Mesodermal cell (in vitro differentiated cells): ENCODE results near the gene YTHDF1.

ENCODE experiments used
- H3K27ac ChIP-seq: 2 replicates; pipeline ENCODE4 v1.7.0; 2013; ENCODE audit warnings: mild to moderate bottlenecking, low read depth, low read length, moderate library complexity; ENCODE audit not compliant: severe bottlenecking
- H3K36me3 ChIP-seq: 2 replicates; pipeline ENCODE4 v1.7.1; 2013; ENCODE audit warnings: mild to moderate bottlenecking, low read length, moderate library complexity; ENCODE audit not compliant: control insufficient read depth, insufficient read depth
- H3K4me1 ChIP-seq: one replicate; pipeline ENCODE4 v1.7.1; 2013; ENCODE audit warnings: mild to moderate bottlenecking, low read length; ENCODE audit not compliant: insufficient read depth, control insufficient read depth, poor library complexity, severe bottlenecking
- H3K4me3 ChIP-seq: 2 replicates; pipeline ENCODE4 v1.7.0; 2013; ENCODE audit warnings: low read length, control low read depth, mild to moderate bottlenecking; ENCODE audit not compliant: insufficient read depth, poor library complexity, severe bottlenecking; ENCODE audit errors: extremely low read depth
- H3K9me3 ChIP-seq: 2 replicates; pipeline ENCODE4 v1.7.1; 2013; ENCODE audit warnings: mild to moderate bottlenecking, low read length, moderate library complexity; ENCODE audit not compliant: control insufficient read depth
- WGBS, 2 experiments: methylation state at CpG; one replicate each; pipeline ENCODE4 v1.1.5; 2013; ENCODE audit warnings: missing lambda C conversion rate in 2 of 2; ENCODE audit not compliant: insufficient coverage in 2 of 2; 5-methylcytosine and 5-hydroxymethylcytosine counted together

YTHDF1 gene

DNA sequence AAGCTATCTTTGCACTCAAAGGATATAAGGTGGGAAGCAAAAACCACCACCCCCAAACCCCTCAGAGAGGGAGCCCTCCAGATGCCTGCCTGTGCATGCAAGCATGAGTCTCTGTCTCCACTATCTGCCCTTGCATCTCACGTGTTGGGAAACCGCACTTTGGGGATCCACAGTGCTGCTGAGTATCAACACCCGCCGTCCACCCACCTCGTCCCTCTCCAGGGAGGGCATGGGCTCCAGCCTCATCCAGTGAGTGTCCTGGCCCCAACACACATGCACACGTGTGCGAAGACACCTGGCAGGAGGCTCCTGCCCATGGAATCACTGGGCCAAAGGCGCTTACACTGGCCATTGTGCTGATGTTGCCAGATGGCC, 3.5 kb upstream of the YTHDF1 start:
- WGBS, 2 experiments: 89% methylated on average over 8 of the region's 8 CpGs
- H3K36me3 ChIP-seq: peaks cover 7% of the 10 kb centered on the region
- no peak overlapping the region for H3K4me3 ChIP-seq
- peaks cover 7% of the 10 kb centered on the region for H3K4me1 ChIP-seq
- no peaks in the 10 kb centered on the region for H3K9me3 ChIP-seq
- no peak overlapping the region for H3K27ac ChIP-seq

DNA sequence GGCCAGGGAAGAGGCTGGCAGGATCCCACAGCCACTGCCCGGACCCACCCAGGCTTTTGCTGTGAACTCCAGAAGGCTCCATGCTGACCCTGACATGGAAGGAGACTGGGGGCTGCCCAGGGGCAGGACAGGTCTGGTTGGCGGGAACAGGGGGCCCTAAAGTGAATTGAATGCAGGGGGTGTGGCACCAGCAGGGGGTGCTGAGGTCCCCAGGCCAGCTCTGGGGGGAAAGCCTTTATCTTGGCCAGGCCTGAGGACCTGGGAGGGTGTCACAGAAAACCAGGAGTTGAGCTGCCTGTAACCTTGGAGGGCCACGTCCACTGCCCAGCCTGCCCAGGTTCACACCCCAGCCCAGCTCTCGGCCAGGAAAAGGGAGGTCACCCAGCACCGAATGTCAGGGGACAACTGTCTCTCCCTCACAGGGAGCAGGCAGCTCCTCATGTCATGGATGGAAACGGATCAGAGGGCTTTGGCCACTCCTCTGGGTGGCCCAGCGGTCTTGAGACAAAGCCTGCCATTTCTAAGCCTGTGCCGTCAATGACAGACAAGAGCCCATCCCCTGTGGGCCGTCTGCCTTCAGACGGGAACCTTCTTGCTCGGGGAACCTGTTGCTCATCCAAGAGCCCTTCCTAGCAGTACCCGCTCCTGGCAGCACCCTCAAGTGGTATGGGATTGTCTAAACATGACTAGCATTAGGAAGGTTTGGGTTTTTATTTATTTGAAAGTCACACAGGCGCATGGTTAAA, 2.9 kb upstream of the YTHDF1 start:
- Histone ChIP-seq H3K4me1 (peaks cover 5% of the 10 kb centered on the region), H3K27ac (no peak overlapping the region), H3K4me3 (no peak overlapping the region), H3K36me3 (peaks cover 12% of the 10 kb centered on the region), H3K9me3 (no peaks in the 10 kb centered on the region)
- 84 to 86% methylated on average over 12 of the region's 13 CpGs for WGBS, 2 experiments

DNA sequence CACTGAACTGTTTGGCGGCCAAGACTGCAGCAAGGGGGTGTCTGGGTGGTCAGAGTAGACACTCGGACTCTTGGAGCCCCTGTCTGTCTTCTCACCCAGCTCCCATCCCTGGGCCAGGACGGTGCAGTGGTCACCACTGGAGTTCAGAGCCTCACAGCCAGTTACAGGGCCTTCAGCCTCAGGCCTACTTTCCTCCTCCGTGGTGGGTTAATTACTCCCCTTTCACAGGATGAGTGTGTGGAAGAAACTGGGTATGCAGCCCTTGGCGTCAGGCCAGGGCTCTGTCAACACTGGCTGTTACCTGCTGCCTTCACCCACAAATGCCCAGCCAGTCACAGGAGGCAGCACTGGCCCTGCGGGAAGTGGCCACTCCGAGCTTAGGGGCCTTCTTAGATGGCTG, 1.8 kb upstream of the YTHDF1 start:
- Histone ChIP-seq H3K27ac (no peak overlapping the region), H3K4me3 (no peak overlapping the region), H3K36me3 (peaks cover 23% of the 10 kb centered on the region), H3K9me3 (no peaks in the 10 kb centered on the region), H3K4me1 (peaks cover 15% of the 10 kb centered on the region)
- 92 to 93% methylated on average over 6 to 7 of the region's 7 CpGs for WGBS, 2 experiments

DNA sequence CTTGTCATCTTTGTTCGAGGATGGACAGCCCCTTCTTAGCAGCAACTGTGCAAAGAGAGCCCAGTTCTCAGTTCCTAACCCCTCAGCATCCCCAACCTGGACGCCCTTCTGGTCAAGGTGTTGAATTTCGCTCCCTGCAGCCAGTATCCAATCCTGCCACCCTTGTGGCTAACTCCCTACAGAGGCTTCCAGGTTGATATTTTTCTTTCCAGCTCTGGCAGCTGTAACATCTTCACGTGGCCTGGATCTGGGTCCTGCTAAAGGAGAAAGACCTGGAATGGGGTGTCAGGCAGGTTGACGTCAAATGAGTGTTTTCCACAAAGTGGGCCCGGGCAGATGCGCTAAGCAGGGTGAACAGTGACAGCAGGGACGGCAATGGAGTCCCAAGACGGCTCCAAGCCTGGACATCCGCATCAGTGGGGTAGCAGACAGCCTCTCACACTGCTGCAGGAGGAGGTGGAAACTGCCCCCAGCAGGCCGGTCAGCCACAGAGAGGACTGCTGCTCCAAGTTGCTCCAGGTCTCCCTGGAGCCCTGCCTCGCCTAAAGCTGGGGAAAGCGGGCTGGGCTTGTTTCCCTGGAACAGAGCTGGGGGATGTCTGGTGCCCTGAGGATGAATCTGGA, 1.0 kb upstream of the YTHDF1 start:
- peaks cover 16% of the 10 kb centered on the region for H3K4me1 ChIP-seq
- 80 to 84% methylated on average over 13 of the region's 13 CpGs for WGBS, 2 experiments
- H3K36me3 ChIP-seq: peaks cover 30% of the 10 kb centered on the region
- H3K27ac ChIP-seq: no peak overlapping the region
- peak overlapping the region; percentile 96 for H3K4me3 ChIP-seq
- no peaks in the 10 kb centered on the region for H3K9me3 ChIP-seq

DNA sequence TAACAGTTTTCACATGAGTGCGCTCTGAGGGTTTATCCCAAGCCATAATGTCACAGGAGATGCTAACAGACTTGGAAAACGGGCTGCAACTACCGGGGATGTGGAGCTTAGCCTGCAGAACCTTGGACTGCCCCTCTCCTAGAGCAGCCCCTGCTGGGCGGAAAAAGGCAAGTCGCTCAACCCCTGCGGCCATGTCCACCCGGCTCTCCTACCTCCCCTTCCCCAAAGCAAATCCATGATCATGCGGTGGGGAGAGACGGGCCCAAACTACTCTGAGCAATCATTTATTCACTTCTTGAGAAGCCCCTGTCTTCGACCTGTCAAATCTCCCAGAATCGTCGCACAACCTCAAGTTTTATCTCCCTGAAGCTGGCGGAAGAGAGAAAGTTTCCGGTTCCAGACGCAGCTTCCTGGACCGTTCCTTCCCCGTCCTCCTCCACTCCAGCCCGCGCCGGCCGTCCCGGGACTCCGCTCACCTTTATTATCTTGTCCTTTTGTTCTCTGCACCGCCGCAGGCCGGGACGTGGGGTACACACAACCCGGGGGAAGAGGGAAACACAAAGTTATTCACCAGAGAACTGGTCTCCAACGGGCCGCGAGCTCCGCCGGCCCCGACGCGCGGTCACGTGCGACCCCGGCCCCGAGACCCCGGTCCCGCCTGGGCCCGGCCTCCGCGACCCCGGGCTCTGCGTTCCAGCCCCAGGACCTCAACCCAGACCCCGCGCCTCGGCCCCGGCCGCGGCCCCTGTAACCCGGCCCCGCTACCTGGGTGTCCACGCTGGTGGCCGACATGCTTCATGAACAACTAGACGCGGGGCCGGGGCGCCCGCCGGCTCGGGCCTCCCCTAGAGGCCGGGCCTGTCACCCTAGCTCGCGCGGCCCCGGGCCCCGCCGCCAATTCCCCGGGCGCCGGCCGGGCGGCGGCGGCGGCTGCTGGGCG, 560 bp downstream of the YTHDF1 start:
- H3K36me3 ChIP-seq: peaks cover 46% of the 10 kb centered on the region
- H3K4me1 ChIP-seq: peaks cover 16% of the 10 kb centered on the region
- no peaks in the 10 kb centered on the region for H3K9me3 ChIP-seq
- 2 to 3% methylated on average over 52 to 76 of the region's 81 CpGs for whole genome bisulfite sequencing, 2 experiments
- H3K4me3 ChIP-seq: peak overlapping the region; percentile 96
- peak overlapping the region; percentile 78 for H3K27ac ChIP-seq

DNA sequence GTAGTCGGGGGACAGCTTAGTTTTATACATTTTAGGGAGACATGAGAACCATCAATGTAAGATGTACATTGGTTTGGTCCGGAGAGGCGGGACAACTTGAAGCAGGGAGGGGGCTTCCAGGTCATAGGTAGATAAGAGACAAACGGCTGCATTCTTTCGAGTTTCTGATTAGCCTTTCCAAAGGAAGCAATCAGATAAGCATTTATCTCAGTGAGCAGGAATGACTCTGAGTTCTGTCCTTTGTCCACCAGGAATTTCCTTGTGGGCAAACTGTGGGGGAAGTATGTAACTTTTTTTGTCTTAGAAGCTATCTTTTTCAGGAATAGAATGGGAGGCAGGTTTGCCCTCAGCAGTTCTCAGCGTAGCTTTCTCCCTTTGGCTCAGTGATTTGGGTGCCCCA, 1.4 kb downstream of the YTHDF1 start:
- H3K9me3 ChIP-seq: no peaks in the 10 kb centered on the region
- H3K4me1 ChIP-seq: peaks cover 16% of the 10 kb centered on the region
- H3K27ac ChIP-seq: peak overlapping the region; percentile 6
- 87 to 92% methylated on average over 3 to 6 of the region's 6 CpGs for WGBS, 2 experiments
- H3K36me3 ChIP-seq: peaks cover 55% of the 10 kb centered on the region
- H3K4me3 ChIP-seq: peak overlapping the region; percentile 96

DNA sequence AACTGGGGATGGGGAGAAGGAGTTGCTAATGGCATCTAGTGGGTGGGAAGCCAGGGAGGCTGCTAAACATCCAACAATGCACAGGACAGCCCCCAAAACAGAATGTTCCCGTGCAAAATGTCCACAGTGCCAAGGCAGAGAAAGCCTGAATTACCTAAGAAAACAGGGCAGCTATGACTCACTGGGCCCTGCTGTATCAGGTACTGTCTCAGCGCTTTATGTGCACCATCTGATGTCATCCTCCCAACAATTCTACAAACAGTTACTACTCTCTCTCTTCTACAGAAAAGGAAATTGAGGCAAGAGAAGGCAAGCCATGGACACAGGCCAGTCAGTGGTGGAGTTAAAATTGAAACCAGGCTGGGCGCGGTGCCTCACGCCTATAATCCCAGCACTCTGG, 3.1 kb downstream of the YTHDF1 start:
- Histone ChIP-seq H3K4me1 (peaks cover 16% of the 10 kb centered on the region), H3K9me3 (no peaks in the 10 kb centered on the region), H3K36me3 (peaks cover 72% of the 10 kb centered on the region), H3K4me3 (no peak overlapping the region), H3K27ac (no peak overlapping the region)
- 94% methylated on average over 2 to 4 of the region's 5 CpGs for WGBS, 2 experiments

DNA sequence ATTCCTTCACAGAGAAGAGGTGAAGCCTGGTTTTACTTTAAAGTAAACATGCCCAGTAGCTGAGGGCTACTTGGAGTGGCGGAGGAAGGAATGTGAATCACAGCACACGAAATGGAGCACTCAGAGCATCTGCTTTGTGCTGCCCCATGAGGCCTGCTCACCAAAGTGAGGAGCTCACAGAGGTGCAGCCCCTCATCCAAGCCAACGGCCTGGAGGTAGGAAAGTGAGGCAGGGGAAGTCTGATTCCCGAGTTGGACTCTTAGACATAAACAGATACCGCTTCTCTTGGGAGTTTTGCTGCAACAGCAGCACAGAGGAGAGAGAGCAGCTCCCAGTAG, 3.6 kb downstream of the YTHDF1 start:
- no peak overlapping the region for H3K4me3 ChIP-seq
- WGBS, 2 experiments: 93 to 96% methylated on average over 5 of the region's 5 CpGs
- peaks cover 16% of the 10 kb centered on the region for H3K4me1 ChIP-seq
- no peaks in the 10 kb centered on the region for H3K9me3 ChIP-seq
- no peak overlapping the region for H3K27ac ChIP-seq
- H3K36me3 ChIP-seq: peaks cover 76% of the 10 kb centered on the region

DNA sequence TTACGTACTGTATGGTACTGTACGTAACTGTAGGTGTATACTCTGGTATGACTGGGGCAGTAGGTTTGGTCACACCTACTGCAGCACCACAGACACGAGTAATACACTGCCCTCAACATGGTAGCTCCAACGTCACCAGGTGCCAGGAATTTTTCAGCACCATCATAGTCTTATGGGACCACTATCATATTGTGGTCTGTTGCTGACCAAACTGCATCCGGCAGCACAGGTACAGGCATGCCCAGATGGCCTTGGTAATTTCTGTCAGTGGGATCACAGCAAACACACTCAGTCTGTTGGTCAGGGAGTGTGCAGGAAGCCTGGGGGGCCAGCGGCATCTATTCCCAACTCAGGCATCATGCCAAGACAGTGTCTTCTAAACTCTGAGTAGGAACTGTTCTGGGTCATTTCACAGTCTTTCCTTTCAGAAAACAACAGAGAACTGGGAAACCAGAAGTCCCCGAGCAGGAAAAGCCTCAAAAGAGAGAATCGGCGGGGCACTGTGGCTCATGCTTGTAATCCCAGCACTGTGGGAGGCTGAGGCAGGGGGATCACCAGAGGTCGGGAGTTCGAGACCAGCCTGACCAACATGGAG, 5.8 kb downstream of the YTHDF1 start:
- Histone ChIP-seq H3K4me3 (no peak overlapping the region), H3K9me3 (no peaks in the 10 kb centered on the region), H3K4me1 (peaks cover 16% of the 10 kb centered on the region), H3K36me3 (peaks cover 98% of the 10 kb centered on the region), H3K27ac (no peak overlapping the region)
- WGBS, 2 experiments: 90 to 98% methylated on average over 8 of the region's 11 CpGs

DNA sequence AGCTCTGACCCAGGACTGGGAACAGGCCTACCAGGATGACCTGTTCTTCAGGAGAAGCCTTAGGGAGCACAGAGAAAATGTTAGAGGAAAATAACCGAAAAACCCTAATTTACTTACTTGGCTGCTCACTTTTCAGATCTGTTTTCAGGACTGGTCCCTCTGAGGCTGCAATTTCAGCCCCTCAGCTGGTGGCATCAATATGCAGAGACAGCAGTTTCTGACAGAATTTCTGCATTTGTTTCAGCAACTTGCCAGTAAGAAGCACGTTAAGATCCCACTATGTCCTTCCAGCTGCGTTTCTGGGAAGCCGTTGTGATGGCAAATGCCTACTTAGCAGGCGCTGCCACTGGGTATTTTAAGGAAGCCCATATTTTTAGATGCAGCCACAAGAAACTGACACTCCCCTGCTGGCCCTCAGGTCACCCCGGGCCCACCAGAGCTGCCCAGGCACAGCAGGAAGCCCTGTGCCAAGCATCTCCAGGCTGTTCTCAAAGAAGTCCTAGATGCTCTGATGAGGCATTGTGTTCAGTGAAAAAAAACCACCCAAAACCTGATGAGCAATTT, 7.5 kb downstream of the YTHDF1 start:
- H3K27ac ChIP-seq: no peak overlapping the region
- peaks cover 99% of the 10 kb centered on the region for H3K36me3 ChIP-seq
- H3K4me3 ChIP-seq: no peak overlapping the region
- H3K4me1 ChIP-seq: peaks cover 8% of the 10 kb centered on the region
- H3K9me3 ChIP-seq: no peaks in the 10 kb centered on the region
- WGBS, 2 experiments: 95 to 98% methylated on average over 6 of the region's 6 CpGs
